Body of pancreas (tissue), 4 donors: ENCODE data around the gene C15orf39.

Source experiments
- POLR2A ChIP-seq, 3 donors: fragments of 450-650 bp; IDR thresholded peaks; one replicate each; pipeline ENCODE4 v1.6.1; 2016; ENCODE audit warnings: antibody characterized with exemption in 3 of 3, mild to moderate bottlenecking in 2 of 3
- TF ChIP-seq, protein P1 (sequence below), 7 experiments: fragments of 450-650 bp in 4 of 7; fragments of 200-600 bp in 3 of 7; sonication (generic) in 3 of 7; IDR thresholded peaks; one replicate each; pipeline ENCODE4 v1.5.1; 2016 to 2019; ENCODE audit warnings: antibody characterized with exemption in 7 of 7

DNA sequence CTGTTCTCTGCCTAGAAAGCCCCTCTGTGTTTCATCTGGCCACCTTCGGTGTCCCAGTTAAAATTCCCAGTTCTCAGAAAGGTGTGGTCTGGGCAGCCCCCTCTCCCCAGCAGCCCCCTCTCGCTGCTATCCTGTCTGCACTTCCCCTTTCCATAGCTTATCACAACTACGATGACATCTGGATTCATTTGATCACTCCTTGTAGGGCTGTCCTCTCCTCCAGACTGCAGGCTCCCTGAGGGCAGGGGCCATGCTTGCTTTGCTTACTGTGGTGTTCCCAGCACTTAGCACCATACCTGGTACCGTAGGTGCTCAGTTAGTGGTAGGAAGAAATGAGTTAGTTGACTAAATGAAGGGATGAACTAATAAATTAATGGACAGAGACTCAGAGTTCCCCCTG is 30.2 kb downstream of the C15orf39 start:
- TF ChIP-seq, protein P1, sequence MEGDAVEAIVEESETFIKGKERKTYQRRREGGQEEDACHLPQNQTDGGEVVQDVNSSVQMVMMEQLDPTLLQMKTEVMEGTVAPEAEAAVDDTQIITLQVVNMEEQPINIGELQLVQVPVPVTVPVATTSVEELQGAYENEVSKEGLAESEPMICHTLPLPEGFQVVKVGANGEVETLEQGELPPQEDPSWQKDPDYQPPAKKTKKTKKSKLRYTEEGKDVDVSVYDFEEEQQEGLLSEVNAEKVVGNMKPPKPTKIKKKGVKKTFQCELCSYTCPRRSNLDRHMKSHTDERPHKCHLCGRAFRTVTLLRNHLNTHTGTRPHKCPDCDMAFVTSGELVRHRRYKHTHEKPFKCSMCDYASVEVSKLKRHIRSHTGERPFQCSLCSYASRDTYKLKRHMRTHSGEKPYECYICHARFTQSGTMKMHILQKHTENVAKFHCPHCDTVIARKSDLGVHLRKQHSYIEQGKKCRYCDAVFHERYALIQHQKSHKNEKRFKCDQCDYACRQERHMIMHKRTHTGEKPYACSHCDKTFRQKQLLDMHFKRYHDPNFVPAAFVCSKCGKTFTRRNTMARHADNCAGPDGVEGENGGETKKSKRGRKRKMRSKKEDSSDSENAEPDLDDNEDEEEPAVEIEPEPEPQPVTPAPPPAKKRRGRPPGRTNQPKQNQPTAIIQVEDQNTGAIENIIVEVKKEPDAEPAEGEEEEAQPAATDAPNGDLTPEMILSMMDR (IDR thresholded peaks at IDR 0.05) = no peak
- TF ChIP-seq POLR2A (IDR thresholded peaks at IDR 0.05) = no peak
